GM18511 (cell line): ENCODE measurements around the gene FFAR1.
A peak's percentile ranks its signal among the peaks of the same experiment; 100 is the strongest.

Experiments used
- ATAC-seq: cut with Tn5 transposase; IDR thresholded peaks from one replicate; pipeline ENCODE4 v1.9.1; 2021; ENCODE audit warnings: mild to moderate bottlenecking, moderate library complexity; ENCODE audit not compliant: unreplicated experiment

FFAR1 gene, protein sequence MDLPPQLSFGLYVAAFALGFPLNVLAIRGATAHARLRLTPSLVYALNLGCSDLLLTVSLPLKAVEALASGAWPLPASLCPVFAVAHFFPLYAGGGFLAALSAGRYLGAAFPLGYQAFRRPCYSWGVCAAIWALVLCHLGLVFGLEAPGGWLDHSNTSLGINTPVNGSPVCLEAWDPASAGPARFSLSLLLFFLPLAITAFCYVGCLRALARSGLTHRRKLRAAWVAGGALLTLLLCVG (N-terminal part only)

DNA sequence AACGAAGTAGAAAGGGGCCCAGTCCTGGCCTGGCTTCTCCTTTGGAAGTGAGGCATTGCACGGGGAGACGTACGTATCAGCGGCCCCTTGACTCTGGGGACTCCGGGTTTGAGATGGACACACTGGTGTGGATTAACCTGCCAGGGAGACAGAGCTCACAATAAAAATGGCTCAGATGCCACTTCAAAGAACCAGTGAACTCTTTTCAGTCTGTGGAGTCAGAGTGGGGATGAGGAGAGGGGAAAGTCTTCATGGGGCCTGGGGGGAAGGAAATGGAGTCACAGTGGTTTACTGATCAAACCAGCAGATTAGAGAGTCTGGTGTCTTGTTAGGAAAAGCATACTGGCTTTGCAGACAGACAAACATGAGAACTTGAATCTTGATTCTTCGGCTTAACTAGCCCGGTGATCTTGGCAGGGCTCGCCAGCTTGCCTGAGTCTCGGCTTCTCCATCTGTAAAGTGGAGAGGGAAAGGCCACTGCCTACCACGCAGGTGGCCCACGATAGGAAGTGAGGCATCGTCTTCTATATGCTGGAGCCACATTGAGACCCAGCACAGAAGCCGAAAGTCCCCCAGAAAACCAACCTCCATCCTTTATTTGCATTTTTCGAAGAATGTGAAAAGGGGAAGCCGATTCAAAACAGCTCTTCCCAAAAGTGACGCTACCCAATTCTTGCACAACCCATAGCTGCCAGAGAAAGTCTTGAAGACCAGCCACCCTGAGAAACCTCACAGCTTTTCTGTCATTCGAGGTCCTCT lies at the start of gene FFAR1:
FFAR1 (plus strand) TSS at position 732 of the 759 bp plus-strand sequence. CDS start 3,650 bp downstream, outside the sequence.
- peak; percentile 60 for ATAC-seq

DNA sequence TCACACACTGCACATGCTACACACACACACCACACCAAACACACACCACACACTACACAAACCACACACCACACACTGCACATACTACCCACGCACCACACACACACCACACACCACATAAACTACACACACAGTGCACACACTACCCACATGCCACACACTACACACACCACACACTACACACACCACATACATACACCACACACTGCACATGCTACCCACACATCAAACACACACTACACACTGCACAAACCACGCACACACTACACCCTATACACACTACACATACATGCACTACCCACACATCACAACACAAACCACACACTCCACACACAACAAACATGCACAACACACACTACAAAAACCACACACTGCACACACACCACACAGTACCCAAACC lies 49.8 kb upstream of the FFAR1 start:
- no peak for ATAC-seq

DNA sequence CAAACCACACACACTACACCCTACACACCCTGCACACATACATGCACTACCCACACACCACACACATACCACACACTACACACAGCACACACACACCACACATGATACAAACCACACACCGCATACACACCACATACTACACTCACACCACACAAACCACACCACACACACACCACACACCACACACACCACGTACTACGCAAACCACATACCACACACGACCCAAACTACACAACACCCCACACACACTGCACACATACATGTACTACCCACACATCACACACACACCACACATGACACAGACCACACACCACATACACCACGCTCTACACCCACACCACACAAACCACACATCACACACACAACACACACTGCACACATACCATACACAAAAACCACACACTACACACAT lies 49.1 kb upstream of the FFAR1 start:
- no peak for ATAC-seq

DNA sequence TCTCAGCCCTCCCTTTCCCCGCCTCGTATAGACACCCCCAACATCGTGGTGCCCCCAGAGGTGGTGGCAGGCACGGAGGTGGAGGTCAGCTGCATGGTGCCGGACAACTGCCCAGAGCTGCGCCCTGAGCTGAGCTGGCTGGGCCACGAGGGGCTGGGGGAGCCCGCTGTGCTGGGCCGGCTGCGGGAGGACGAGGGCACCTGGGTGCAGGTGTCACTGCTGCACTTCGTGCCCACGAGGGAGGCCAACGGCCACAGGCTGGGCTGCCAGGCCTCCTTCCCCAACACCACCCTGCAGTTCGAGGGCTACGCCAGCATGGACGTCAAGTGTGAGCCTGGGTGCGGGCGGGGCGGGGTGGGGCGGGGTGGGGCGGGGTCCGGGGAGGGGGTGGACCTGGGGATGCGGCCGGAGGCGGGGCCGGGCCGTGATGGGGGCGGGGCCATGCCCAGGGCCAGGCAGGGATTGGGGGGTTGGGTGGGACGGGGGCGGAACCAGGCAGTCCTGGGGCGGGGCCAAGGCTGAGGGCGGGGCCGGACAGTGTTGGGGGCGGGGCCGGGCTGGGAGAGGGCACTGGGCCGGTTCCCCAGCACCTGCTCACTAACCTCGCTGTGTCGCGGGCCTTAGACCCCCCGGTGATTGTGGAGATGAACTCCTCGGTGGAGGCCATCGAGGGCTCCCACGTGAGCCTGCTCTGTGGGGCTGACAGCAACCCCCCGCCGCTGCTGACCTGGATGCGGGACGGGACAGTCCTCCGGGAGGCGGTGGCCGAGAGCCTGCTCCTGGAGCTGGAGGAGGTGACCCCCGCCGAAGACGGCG lies 48.0 kb upstream of the FFAR1 start:
- no peak for ATAC-seq

DNA sequence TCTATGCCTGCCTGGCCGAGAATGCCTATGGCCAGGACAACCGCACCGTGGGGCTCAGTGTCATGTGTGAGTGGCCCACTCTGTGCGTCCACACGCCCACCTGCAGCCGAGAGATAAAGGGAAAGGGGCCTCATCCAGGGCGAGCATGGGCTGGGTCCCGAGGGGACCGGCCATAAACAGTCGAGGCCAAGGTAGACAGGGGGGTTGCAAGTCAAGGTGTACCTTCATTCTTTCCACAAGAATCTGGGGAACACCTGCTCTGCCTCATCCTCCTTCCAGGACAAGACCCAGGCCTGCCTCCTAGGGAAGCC lies 47.4 kb upstream of the FFAR1 start:
- ATAC-seq = no peak

DNA sequence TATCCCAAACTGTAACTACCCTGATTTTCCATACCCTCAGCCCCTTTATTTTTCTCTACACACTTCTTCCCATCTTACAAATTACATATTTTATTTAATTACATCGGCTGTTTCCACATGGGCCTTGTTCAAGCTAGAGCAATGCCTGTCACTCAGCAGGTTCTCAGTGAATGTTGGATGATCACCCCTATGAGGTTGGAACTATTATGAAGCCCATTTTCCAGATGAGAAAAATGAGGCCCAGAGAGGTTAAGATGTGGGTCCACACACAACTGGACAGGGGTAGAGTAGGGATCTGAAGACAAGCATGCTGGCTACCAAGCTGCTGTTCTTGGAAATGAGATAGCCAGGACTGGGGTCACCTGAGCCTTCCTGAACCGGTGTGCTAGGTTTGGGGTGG lies 45.7 kb upstream of the FFAR1 start:
- no peak for ATAC-seq

DNA sequence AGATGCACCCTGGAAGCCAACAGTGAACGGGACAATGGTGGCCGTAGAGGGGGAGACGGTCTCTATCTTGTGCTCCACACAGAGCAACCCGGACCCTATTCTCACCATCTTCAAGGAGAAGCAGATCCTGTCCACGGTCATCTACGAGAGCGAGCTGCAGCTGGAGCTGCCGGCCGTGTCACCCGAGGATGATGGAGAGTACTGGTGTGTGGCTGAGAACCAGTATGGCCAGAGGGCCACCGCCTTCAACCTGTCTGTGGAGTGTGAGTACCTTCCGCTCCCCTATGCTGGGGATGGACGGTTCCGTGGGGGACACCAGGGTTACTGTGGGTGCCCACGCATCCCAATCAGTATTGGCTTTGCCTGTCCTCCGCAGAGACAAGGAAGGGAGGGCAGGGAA lies 45.3 kb upstream of the FFAR1 start:
- no peak for ATAC-seq

DNA sequence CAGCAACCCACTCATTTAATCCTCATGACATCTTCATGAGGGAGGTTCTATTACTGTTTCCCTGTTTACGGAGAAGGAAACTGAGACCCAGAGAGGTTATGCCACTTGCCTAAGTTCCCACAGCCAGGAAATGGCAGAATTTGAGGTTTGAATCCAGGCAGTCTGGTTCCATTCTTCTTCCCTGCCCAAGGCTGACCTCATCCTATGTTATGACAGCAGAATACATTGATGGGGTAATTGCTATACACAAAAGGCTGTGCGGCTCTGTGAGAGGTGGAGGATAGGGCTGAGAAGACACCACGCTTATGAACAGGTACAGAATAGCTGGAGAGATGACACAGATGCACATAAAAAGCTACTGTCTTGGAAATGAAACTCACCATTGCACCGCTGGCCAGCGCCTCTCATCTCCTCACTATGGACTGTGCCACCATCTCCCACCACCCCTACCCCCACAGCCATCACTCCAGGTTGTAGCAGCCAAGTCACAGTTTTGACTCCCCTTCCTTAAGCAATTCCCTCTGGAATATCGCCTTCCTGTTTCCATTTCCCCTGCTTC lies 44.3 kb upstream of the FFAR1 start:
- ATAC-seq = no peak

DNA sequence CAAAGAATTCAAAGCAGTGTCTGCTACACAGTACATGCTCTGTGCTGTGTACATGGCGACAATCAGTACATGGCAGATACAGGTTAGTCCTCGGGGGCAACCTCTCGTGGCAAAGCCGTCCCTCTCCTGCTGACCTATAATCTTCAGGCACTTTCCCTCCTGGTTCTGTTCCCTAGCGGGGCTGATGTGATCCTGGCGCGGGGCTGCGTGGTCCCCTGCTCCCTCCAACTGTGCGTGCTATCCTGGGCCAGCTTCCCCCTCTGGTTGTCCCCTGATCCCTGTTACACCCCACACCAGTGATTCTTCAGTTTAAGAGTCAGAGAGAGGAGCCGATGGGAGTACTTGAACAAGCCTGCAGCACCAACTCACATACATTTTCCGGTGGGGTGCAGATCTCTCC lies 43.7 kb upstream of the FFAR1 start:
- ATAC-seq = no peak

DNA sequence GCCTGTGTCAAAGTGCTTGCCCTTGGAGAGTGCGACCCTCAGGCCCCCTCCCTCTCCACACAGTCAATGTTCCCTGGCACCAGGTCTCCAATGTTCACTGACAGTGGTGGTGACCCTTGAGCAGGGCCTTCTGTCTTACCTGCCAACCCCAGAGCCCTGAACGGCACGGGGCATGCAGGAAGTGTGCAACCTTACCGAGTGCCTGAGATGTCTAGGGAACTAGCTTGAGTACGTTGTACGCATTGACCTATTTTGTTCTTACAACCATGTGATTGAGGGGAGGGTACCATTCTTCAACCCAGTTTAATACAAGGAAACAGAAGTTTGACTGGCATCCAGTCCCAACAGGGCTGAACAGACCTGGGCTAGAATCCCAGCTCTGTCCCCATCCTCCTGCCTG lies 42.5 kb upstream of the FFAR1 start:
- no peak for ATAC-seq

DNA sequence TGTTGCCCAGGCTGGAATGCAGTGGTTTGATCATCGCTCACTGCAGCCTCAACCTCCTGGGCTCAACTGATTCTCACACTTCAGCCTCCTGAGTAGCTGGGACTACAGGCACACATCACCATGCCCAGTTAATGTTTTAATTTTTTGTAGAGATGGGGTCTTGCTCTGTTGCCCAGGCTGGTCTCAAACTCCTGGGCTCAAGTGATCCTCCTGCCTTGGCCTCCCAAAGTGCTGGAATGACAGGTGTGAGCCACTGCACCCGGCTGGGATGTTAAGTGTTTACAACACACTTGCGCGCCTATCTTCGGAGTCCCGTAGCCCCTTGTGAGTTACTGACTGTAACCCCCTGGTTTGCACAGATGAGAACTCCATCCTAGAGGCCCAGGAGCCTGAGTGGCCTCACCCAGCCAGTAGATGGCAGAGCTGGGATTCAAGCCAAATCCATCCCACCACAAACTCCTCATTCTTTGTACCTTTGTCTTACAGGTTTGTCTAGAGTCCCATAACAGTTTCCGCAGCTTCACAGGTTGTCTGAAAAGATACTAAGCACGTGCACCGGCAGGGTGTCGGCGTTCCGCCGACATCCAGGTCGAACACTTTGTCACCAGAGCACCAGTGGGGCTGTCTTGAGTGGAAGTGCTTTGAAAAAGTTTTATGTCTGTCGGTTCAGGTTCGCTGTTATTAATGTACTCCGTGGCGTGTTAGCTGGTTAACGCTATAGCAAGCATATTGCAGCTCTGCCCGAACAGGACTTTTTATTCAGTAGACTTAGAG lies 41.0 kb upstream of the FFAR1 start:
- no peak for ATAC-seq

DNA sequence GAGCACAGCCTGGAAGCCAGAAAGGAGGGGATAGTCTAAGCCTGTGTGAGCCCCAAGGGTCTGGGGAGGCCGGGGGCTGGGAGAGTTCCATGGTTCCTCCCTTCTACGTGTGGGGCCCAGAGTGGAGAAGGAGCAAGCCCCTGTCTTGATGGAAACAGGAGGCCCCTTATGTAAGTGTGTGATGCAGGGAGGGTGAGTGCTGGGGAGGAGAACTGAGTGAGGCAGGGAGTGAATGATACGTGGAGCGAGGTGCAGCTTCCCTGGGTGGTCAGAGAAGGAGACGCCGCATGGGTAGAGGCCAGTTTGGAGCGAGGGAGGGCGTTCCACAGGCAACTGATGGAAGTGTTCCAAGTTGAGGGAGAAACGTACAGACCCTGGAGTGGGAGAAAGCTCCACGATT lies 39.8 kb upstream of the FFAR1 start:
- ATAC-seq = no peak

DNA sequence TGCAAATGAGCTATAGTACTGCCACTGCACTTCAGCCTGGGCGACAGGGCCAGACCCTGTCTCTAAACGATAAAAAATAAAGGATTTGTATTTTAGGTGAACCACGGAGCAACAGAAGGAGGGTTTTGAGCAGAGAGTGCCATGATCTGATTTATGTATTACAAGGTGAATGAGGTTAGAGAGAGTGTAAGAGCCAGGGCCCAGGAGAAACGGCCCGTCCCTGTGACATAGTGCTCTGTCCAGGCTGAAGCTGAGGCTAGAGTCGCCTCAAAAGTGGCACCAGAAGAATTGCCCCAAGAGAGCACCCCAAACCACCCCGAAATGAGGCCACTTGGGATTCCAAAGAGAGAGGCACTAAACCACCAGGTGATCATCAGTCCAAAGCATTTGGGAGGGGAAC lies 38.8 kb upstream of the FFAR1 start:
- no peak for ATAC-seq

DNA sequence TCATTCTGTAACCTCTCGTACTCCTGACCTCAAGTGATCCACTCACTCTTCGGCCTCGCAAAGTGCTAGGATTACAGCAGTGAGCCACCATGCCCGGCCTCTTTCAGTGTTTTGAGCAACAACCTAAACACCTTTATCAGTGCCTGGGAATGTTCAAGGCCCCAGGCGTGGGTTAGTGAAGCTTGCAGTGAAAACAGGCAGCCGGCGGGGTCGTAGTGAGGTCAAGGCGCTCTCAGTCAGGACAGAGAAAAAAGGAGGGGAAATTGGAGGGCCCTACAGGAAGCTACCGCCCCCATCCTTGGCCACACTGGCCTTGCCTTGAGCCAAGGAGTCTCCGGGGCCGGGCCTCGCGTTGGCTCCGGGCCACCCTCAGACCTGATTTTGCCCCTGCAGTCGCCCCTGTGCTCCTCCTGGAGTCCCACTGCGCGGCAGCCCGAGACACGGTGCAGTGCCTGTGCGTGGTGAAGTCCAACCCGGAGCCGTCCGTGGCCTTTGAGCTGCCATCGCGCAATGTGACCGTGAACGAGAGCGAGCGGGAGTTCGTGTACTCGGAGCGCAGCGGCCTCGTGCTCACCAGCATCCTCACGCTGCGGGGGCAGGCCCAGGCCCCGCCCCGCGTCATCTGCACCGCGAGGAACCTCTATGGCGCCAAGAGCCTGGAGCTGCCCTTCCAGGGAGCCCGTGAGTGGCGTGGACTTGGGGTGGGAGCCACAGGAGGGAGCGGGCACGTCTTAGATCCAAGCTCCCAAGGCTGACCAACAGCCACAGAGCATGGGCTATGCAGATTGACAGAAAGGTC lies 38.0 kb upstream of the FFAR1 start:
- no peak for ATAC-seq

DNA sequence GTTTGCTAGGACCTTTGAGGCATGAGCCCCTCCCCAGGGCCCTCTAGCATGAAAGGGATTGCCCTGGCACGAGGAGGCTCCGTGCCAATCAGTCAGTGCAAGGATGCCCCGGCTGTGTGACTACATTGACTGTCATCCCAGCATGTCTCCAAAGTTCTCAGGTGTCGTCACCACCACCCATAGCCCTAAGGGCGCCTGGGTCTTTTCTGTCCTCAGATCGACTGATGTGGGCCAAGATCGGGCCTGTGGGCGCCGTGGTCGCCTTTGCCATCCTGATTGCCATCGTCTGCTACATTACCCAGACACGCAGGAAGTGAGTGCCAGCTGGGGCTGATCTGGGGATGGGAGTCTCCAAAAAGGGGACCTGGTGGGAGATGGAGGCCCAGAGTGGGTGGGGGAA lies 37.4 kb upstream of the FFAR1 start:
- ATAC-seq = no peak

DNA sequence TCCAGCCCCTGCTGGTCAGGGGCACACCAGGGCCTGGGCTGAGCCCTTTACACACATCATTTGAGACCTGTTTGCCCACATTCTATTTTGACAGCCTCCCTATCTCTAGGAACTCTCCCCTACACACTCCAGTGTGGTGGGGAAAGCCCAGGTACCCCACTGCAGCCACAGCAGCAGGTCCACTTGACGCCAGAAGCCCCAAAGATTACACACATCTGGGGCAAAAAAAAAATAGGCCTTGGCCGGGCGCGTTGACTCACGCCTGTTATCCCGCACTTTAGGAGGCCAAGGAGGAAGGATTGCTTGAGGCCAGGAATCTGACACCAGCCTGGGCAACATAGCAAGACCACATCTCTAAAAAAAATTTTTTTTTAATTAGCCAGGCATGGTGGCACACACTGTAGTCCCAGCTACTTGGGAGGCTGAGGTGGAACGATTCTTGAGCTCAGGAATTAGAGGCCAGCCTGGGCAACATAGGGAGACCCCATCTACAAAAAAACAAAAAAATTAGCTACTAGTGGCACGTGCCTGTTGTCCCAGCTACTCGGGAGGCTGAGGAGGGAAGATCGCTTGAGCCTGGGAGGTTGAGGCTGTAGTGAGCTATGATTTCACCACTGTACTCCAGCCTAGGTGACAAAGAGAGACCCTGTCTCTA lies 36.8 kb upstream of the FFAR1 start:
- ATAC-seq = no peak

DNA sequence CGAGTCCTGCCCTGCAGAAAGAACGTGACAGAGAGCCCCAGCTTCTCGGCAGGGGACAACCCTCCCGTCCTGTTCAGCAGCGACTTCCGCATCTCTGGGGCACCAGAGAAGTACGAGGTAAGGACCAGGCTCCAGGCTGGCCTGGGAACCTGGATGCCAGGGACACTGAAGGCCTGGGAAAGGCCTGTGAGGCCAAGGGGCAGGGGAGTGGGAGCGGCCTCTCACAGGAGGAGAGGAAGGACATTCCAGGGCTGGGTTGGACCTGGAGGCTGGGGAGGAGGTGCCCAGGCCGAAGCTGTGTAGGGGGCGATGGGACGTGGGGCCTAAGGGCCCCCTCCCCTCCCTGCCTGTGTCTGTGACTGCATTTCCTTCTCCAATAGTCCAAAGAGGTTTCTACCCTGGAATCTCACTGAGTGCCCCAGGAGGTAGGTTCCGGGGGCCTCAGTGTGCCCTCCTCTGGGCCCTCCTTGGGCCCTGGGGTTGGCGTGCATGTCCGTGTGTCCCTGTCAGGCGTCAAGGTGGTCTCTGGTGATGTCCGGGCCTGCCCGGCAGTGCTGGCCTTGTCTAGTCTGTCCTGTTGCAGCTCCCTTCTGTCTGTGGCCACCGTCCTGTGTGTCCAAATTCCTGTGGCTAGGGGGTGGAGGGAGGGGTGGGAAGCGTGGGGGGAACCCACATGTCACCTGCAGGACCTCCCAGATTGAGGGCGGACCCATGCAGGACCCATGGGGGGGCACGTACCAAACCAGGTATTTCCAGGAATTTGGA lies 35.6 kb upstream of the FFAR1 start:
- ATAC-seq = no peak

DNA sequence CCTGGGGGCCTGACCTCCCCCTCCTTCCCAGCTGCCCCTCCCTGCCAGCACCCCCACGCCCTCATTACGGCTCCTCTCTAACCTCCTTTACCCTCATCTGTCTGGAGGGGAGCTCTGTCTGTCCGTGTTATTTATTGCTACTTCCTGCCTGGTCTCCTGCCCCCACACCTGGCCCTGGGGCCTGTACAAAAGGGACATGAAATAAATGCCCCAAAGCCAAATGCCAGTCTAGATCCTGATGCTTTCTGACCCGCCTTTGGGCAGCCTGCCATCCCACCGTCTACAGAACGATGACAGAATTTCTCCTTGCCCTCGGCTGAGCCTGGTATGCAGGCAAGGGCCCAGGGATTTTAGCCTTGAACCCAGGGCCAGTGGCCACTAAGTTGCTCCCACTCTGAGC lies 34.1 kb upstream of the FFAR1 start:
- no peak for ATAC-seq

DNA sequence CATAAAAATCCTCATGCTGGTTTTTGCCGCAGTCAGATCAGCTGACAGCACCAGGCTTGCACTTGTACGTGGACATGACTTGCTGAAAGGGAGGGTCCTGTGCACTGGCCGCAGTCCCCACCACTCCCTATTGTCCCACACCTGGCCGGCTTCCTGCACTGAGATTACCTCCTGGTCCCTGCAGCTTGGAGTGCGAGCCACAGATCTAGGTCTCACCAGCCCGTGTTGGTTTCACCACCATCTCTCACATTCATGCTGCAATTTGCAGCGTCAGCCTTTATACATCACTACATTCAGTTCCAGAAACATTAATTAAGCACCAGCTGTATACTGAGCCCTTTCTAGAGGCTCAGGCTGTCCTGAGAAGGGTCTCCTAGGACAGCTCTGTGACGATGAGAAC lies 33.7 kb upstream of the FFAR1 start:
- no peak for ATAC-seq
